ENCODE measurements around the gene NBPF14.
A peak's percentile ranks its signal among the peaks of the same experiment; 100 is the strongest.
"Not testable (repeated sequence)": the region's sequence is repeated elsewhere in the genome, so short reads cannot be mapped to it uniquely, and the experiment has no call there.

The NBPF14 gene

DNA sequence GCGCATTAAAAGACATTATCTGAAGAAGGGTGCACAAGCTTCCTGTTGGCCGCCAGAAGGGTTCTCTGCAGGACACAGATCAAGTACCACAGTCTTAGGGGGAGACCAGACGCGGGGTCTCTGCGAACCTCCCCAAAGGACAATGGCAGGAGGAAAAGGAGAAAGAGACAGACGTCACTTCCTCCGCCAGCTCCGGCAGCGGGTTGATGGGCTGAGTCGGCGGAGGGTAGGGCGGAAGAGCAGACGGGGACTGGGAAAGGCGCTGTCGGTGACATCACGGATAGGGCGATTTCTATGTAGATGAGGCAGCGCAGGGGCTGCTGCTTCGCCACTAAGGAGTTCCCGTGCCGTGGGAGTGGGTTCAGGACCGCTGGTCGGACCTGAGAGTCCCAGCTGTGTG, 73.7 kb downstream of the NBPF14 start:
- H3K27me3 ChIP-seq (ENCODE audit: insufficient read depth, insufficient read length); H3K9ac ChIP-seq (ENCODE audit: insufficient read length, low read depth); H3K36me3 ChIP-seq (ENCODE audit: insufficient read depth, insufficient read length, low read length); H3K4me1 ChIP-seq (ENCODE audit: insufficient read depth, insufficient read length); H3K4me3 ChIP-seq (ENCODE audit: insufficient read length, low read depth); H3K9me3 ChIP-seq (ENCODE audit: insufficient read depth, low read length): not testable (repeated sequence)
- peak; percentile 80 for DNase-seq (ENCODE audit: low read depth, low spot score)

DNA sequence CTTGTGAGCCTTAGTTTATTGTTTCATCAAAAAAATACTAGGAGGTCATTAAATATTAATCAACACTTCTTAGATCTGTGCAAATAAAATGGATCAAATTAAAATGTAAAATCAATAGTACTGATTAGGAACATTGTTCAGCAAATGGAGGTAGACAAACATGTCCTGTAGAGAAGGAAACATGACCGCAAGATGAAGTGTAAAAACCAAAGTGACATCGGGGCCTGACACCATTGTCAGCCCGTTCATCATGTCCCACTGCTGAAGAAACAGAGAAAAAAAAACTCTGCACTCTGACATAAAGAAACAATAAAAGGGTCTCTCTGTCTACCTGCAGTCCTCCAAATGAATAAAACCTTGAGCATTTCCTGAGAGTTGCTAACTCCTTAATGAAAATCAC, 81.5 kb downstream of the NBPF14 start:
- H3K9ac ChIP-seq (ENCODE audit: insufficient read length, low read depth); H3K9me3 ChIP-seq (ENCODE audit: insufficient read depth, low read length); H3K4me1 ChIP-seq (ENCODE audit: insufficient read depth, insufficient read length); H3K4me3 ChIP-seq (ENCODE audit: insufficient read length, low read depth); H3K27me3 ChIP-seq (ENCODE audit: insufficient read depth, insufficient read length); DNase-seq (ENCODE audit: low read depth, low spot score); H3K36me3 ChIP-seq (ENCODE audit: insufficient read depth, insufficient read length, low read length): not testable (repeated sequence)

DNA sequence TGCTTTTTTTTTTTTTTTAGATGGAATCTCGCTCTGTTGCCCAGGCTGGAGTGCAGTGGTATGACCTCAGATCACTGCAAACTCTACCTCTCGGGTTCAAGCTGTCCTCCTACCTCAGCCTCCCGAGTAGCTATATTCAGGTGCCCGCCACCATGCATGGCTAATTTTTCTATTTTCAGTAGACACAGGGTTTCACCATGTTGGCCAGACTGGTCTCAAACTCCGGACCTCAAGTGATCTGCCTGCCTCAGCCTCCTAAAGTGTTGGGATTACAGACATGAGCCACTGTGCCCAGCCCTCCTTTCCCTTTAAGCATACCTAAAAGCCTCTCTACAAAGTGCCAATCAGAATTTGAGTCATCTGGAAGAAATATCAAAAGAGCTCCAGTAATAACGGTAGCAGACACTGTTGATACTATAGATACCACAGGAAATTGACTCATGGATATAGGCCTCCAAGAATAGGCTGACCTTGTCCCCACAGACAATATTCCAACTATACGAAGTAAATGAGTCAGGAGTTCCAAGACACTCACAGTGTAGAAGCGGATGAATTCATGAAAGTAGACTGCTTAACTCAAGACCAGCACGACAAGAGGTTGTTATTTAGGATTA, 83.1 kb downstream of the NBPF14 start:
- not testable (repeated sequence) for H3K9ac ChIP-seq (ENCODE audit: insufficient read length, low read depth); H3K4me1 ChIP-seq (ENCODE audit: insufficient read depth, insufficient read length)

DNA sequence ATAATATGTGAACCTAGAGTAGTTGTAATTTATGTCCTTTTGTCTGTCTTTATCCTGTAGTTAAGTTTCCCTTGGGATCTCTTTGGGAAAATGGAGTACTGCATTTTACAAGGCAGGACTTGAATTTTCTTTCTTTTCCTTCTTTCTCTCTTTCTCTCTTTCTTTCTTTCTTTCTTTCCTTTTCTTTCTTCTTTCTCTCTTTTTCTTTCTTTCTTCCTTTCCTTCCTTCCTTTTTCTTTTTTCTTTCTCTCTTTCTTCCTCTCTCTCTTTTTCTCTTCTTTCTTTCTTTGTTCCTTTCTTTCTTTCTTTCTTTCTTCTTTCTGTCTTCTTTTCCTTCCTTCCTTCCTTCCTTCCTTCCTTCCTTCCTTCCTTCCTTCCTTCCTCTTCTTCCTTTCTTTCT, 101.9 kb downstream of the NBPF14 start:
- not testable (repeated sequence) for H3K27me3 ChIP-seq (ENCODE audit: insufficient read depth, insufficient read length); DNase-seq (ENCODE audit: low read depth, low spot score); H3K4me3 ChIP-seq (ENCODE audit: insufficient read length, low read depth)

More for the DNA sequence above, 83.1 kb downstream of the NBPF14 start:
- not testable (repeated sequence) for H3K36me3 ChIP-seq (ENCODE audit: insufficient read depth, insufficient read length, low read length); H3K4me3 ChIP-seq (ENCODE audit: insufficient read length, low read depth); DNase-seq (ENCODE audit: low read depth, low spot score); H3K27me3 ChIP-seq (ENCODE audit: insufficient read depth, insufficient read length); H3K9me3 ChIP-seq (ENCODE audit: insufficient read depth, low read length)

DNA sequence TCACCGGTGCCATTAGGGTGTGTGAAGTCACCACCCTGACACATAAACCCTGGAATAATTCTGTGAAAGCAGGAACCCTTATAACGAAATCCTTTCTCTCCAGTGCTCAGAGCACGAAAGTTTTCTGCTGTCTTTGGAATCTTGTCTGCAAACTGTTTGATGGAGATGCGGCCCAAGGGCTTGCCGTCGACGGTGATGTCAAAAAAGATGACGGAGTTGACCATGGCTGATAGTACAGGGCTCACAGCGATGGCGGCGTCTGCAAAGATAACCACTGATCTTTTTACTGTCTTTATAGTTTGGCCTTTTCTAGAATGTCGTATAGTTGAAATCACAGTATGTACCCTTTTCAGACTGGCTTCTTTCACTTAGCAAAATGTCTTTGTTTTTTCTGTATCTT, 112.8 kb downstream of the NBPF14 start, which contains the start of gene PPIAL4G:
PPIAL4G (minus strand) TSS at position 274 of the 400 bp plus-strand sequence; CDS start at position 224, 50 bp downstream.
- H3K4me1 ChIP-seq (ENCODE audit: insufficient read depth, insufficient read length); H3K9ac ChIP-seq (ENCODE audit: insufficient read length, low read depth); DNase-seq (ENCODE audit: low read depth, low spot score); H3K4me3 ChIP-seq (ENCODE audit: insufficient read length, low read depth); H3K36me3 ChIP-seq (ENCODE audit: insufficient read depth, insufficient read length, low read length); H3K27me3 ChIP-seq (ENCODE audit: insufficient read depth, insufficient read length); H3K9me3 ChIP-seq (ENCODE audit: insufficient read depth, low read length): not testable (repeated sequence)

More for the DNA sequence above, 101.9 kb downstream of the NBPF14 start:
- H3K9ac ChIP-seq (ENCODE audit: insufficient read length, low read depth); H3K36me3 ChIP-seq (ENCODE audit: insufficient read depth, insufficient read length, low read length); H3K9me3 ChIP-seq (ENCODE audit: insufficient read depth, low read length); H3K4me1 ChIP-seq (ENCODE audit: insufficient read depth, insufficient read length): not testable (repeated sequence)
